ENCODE data around the gene PTH2R.

- TF ChIP-seq CTCF (IDR thresholded peaks at IDR 0.05) (no peak), POLR2AphosphoS5 (IDR thresholded peaks at IDR 0.05) (no peak), POLR2A (IDR thresholded peaks at IDR 0.05) (no peak)
Measured at GRCh38 chr2:208489687-208490086, 83.1 kb downstream of the PTH2R start.

All from breast epithelium (tissue), 3 donors.